Ovary (tissue), 3 donors: ENCODE measurements around the gene RCAN3.

ENCODE experiments used
- CTCF ChIP-seq, 3 donors: fragments of 450-650 bp in 2 of 3; fragments of 200-600 bp in 1 of 3; IDR thresholded peaks; one replicate each; pipeline versions ENCODE4 v1.5.1 to v1.8.0; 2016 to 2022; ENCODE audit warnings: antibody characterized with exemption in 3 of 3, mild to moderate bottlenecking in 1 of 3
- POLR2A ChIP-seq: fragments of 450-650 bp; IDR thresholded peaks from one replicate; pipeline ENCODE4 v1.6.1; 2017; ENCODE audit warnings: antibody characterized with exemption, mild to moderate bottlenecking, moderate library complexity
- donor health status: DM: no; HTN: no; CAD: no.

GRCh38 chr1:24547195-24547594, 44.6 kb downstream of the RCAN3 start:
- TF ChIP-seq CTCF (IDR thresholded peaks at IDR 0.05) (no peak), POLR2A (no peak)
